SK-N-MC (cell line): Measurements from ENCODE around the gene CELF2.

ENCODE experiments used
- DNase-seq: peaks from one replicate; pipeline ENCODE4 v3.0.0-alpha.2; 2011; ENCODE audit warnings: low read depth, low spot score
- H3K27ac ChIP-seq: fragments of 200-600 bp; sonication (generic); 2 replicates; pipeline ENCODE4 v1.5.1; 2016; ENCODE audit warnings: mixed run types
- H3K36me3 ChIP-seq: fragments of 200-600 bp; sonication (generic); 2 replicates; pipeline ENCODE4 v1.6.1; 2017; ENCODE audit warnings: antibody characterized with exemption, low read length, mixed read lengths; ENCODE audit not compliant: insufficient read depth
- H3K4me3 ChIP-seq: fragments of 200-600 bp; sonication (generic); 2 replicates; pipeline ENCODE4 v1.5.1; 2016
- H3K9ac ChIP-seq: fragments of 200-600 bp; sonication (generic); 2 replicates; pipeline ENCODE4 v1.8.0; 2017; ENCODE audit warnings: mixed run types, mixed read lengths; ENCODE audit not compliant: insufficient read length
- H3K9me3 ChIP-seq: fragments of 200-600 bp; sonication (generic); 2 replicates; pipeline ENCODE4 v1.6.1; 2017; ENCODE audit warnings: low read depth, mild to moderate bottlenecking, antibody characterized with exemption, low read length, moderate library complexity, mixed read lengths
- EZH2 ChIP-seq: fragments of 200-600 bp; sonication (generic); IDR thresholded peaks from one replicate; pipeline ENCODE4 v1.6.1; 2017; ENCODE audit warnings: antibody characterized with exemption
- FOXP2 ChIP-seq: optimal IDR thresholded peaks from 2 replicates; pipeline ENCODE3; 2011; ENCODE audit warnings: mild to moderate bottlenecking, moderate library complexity; ENCODE audit not compliant: insufficient read depth; ENCODE audit errors: extremely low read length, control extremely low read depth
- POLR2AphosphoS5 ChIP-seq: IDR thresholded peaks from 2 replicates; pipeline ENCODE4 v1.6.1; 2012; ENCODE audit warnings: mild to moderate bottlenecking, low read depth, low read length, borderline replicate concordance

CELF2 gene

DNA sequence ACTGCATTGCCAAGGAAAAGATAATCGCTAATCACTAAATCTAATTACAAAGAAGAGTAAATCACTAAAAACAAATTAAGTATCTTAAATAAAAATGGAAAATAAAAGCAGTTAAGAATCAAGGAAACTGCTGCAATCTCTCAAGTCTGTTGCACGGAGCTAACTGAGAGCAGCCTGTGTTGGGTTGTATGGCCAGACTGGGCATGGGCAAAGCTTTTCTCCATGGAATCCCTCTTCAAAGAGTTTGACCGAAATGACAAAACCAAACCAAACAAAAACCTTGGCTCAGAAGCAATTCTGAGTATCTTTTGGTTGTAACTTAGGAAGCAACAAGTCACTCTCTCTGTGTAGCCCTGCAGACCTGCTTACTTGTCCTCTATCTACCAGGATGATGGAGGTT is 78.8 kb downstream of the CELF2 start:
- Histone ChIP-seq H3K4me3 (no peak overlapping the region), H3K27ac (no peak overlapping the region), H3K9ac (no peak overlapping the region), H3K36me3 (no peaks in the 10 kb centered on the region), H3K9me3 (no peaks in the 10 kb centered on the region)
- TF ChIP-seq POLR2AphosphoS5, result no peak
- TF ChIP-seq EZH2, result no peak
- TF ChIP-seq FOXP2, result no peak
- DNase-seq, result no peak

GRCh38 chr10:11097686-11098085 is 80.0 kb downstream of the CELF2 start:
- H3K4me3 ChIP-seq, result no peak overlapping the region
- TF ChIP-seq EZH2 (no peak), POLR2AphosphoS5 (no peak), FOXP2 (no peak)
- no peak for DNase-seq
- H3K27ac ChIP-seq, result no peak overlapping the region
- H3K9ac ChIP-seq, result no peak overlapping the region
- H3K9me3 ChIP-seq, result no peaks in the 10 kb centered on the region
- H3K36me3 ChIP-seq, result no peaks in the 10 kb centered on the region

- DNase-seq, result no peak
- H3K4me3 ChIP-seq, result no peak overlapping the region
- no peaks in the 10 kb centered on the region for H3K9me3 ChIP-seq
- TF ChIP-seq FOXP2, result no peak
- TF ChIP-seq EZH2, result no peak
- no peak for TF ChIP-seq POLR2AphosphoS5
- H3K27ac ChIP-seq, result no peak overlapping the region
- no peak overlapping the region for H3K9ac ChIP-seq
- no peaks in the 10 kb centered on the region for H3K36me3 ChIP-seq
Observed at GRCh38 chr10:11098666-11099065, 81.0 kb downstream of the CELF2 start.

DNA sequence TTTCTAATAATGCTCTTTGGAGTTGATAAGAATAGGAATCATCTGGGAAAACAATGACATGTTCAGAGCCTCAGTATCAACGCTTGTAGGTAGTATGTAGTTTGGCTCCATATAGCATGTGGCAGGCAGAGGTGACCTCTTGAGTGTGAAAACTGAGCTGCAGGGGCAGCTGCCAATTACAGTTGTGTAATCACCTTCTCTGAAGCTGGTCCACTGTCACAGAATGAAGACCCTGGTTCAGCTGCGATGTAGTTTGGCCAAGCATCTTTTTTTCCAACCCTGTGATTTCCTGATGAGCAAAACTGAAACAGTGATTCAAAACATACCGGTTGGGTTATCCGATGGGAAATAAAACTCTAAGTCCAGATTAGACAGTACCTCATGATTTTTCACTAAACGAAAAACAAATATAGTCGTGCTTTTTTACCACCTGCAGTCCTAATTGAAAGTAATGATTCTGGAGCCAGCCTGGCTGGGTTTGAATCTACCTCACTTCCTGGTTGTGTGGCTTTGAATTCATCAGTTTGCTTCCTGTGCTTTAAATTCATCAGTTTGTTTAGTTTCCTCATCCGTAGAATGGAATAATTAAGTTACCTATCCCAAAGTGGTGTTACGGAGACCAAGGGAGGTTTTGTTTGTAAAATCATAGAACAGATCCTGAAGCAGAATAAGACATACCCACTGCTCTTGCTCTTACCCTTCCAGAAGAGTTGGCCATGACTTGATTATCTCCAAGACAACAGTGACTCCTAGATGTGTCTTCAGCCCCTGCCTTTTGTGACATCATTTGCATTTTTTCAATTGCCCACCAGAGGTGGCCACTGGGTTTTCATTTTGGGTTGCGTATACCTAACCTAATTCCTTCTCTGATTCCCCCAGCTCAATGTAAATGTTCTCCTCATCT is 87.4 kb downstream of the CELF2 start:
- H3K27ac ChIP-seq, result no peak overlapping the region
- H3K36me3 ChIP-seq, result no peaks in the 10 kb centered on the region
- no peak overlapping the region for H3K4me3 ChIP-seq
- no peaks in the 10 kb centered on the region for H3K9me3 ChIP-seq
- no peak overlapping the region for H3K9ac ChIP-seq
- DNase-seq, result no peak
- no peak for TF ChIP-seq FOXP2
- no peak for TF ChIP-seq POLR2AphosphoS5
- no peak for TF ChIP-seq EZH2

DNA sequence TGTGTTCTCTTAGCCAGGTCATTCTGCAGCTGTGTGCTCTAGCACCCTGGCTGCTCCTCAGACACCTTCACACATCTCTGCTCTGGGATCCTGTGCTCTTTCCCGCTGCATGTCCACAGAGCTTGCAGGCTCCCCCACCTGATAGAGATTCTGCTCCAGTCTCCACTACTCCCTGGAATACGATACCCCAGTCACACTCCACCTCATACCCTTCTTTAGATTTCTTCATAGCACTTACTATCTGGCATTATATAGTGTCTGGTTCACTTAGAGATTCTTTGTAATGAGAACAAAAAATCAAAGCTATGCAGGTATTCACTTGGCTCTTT is 88.0 kb downstream of the CELF2 start:
- Histone ChIP-seq H3K9ac (no peak overlapping the region), H3K27ac (no peak overlapping the region), H3K36me3 (no peaks in the 10 kb centered on the region), H3K4me3 (no peak overlapping the region), H3K9me3 (no peaks in the 10 kb centered on the region)
- no peak for DNase-seq
- TF ChIP-seq POLR2AphosphoS5 (no peak), EZH2 (no peak), FOXP2 (no peak)

DNA sequence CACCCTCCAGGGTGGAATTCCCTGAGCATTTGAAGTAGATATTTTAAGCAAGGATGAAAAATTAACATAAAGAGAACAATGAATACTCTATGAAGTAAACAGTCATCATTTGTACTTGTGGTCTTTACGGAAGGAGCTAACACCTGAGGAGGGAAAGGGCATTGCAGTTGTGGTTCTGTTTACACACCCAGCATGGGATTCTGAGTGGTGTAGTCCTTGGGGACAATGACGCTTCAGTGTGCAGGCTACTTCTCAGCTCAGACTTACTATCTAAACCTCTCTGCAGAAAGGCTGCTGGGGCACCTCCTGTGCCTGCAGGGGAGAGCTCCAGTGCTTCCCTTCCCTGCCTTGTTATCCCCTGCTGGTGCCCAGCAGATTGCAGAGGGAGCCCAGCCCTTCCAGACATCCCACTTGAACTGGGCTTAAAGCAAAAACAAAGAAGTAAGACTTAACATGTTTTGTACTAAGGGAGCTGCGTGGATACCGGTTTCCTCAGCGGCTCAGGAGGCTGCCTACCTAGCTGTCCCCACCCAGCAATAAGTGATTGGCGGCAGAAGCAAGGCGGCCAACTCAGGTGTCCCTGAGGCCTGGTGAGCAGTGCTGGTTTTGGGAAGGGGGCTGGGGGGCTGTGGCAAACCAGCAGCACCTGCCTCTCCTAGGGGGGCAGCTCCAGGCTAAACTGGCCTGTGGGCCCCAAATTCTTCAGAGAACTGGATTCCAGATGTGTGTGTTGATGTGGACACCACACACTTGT is 89.1 kb downstream of the CELF2 start:
- no peak for TF ChIP-seq FOXP2
- no peak for TF ChIP-seq EZH2
- no peak for TF ChIP-seq POLR2AphosphoS5
- Histone ChIP-seq H3K4me3 (no peak overlapping the region), H3K36me3 (no peaks in the 10 kb centered on the region), H3K27ac (no peak overlapping the region), H3K9ac (no peak overlapping the region), H3K9me3 (no peaks in the 10 kb centered on the region)
- no peak for DNase-seq

DNA sequence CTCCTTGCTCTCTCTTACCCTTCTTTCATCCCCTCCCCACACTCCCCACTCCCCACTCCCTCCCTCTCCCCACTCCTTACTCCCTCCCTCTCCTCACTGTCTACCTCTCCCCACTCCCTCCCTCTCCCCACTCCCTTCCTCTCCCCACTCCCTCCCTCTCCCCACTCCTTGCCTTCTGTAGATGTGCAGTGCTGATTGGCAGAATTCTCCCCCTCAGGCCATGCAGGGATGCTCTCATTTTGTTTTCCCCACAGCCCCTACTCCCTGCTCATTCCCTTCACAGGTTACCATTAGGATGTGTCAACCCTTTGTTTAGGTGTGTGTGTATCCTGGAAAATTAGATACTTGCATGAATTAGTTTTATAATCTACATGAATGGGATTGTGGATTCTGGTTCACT is 90.3 kb downstream of the CELF2 start:
- H3K4me3 ChIP-seq, result no peak overlapping the region
- DNase-seq, result no peak
- no peak overlapping the region for H3K27ac ChIP-seq
- no peaks in the 10 kb centered on the region for H3K9me3 ChIP-seq
- H3K9ac ChIP-seq, result no peak overlapping the region
- TF ChIP-seq EZH2, result no peak
- H3K36me3 ChIP-seq, result no peaks in the 10 kb centered on the region

- no peak for DNase-seq
- Histone ChIP-seq H3K36me3 (no peaks in the 10 kb centered on the region), H3K4me3 (no peak overlapping the region), H3K9ac (no peak overlapping the region), H3K9me3 (no peaks in the 10 kb centered on the region), H3K27ac (no peak overlapping the region)
- TF ChIP-seq EZH2, result no peak
- TF ChIP-seq POLR2AphosphoS5, result no peak
- TF ChIP-seq FOXP2, result no peak
Observed at GRCh38 chr10:11108356-11108755, 90.7 kb downstream of the CELF2 start.
